CD14-positive monocyte (primary cell): Measurements from ENCODE around the gene BCAS1. TPM values are rescaled to one million over a fixed set of nuclear protein-coding genes. Genes with fewer than 3 reads are reported as not detected.

Experiments used
- DNase-seq, 3 donors: peaks; one replicate each; pipeline ENCODE4 v3.0.0-alpha.2; 2011 to 2022
- H2AFZ ChIP-seq: 2 replicates; pipeline ENCODE4 v1.6.0; 2012; ENCODE audit warnings: mild to moderate bottlenecking, low read depth, low read length, inconsistent platforms; ENCODE audit not compliant: insufficient read depth, poor library complexity, severe bottlenecking
- H3K27ac ChIP-seq, 2 donors: 1 replicate in 1 of 2; 2 replicates in 1 of 2; pipeline ENCODE4 v1.5.1; 2012 to 2013; ENCODE audit warnings: low read length in 2 of 2, control low read depth in 1 of 2, inconsistent platforms in 1 of 2, low read depth in 1 of 2, mild to moderate bottlenecking in 1 of 2
- H3K27me3 ChIP-seq, 2 donors: one replicate each; pipeline versions ENCODE4 v1.6.0 to v1.6.1; 2011 to 2013; ENCODE audit warnings: low read length in 2 of 2; ENCODE audit not compliant: control insufficient read depth in 2 of 2, insufficient read depth in 2 of 2
- H3K36me3 ChIP-seq, 2 donors: replicated peaks in 1 of 2; 1 replicate in 1 of 2; 2 replicates in 1 of 2; pipeline versions ENCODE4 v1.5.1 to v1.6.1; 2012 to 2013; ENCODE audit warnings: low read length in 2 of 2, control low read depth in 1 of 2, inconsistent platforms in 1 of 2, mild to moderate bottlenecking in 1 of 2; ENCODE audit not compliant: insufficient read depth in 2 of 2, control insufficient read depth in 1 of 2
- H3K4me1 ChIP-seq, 2 donors: 1 replicate in 1 of 2; 2 replicates in 1 of 2; pipeline versions ENCODE4 v1.5.1 to v1.6.1; 2012 to 2013; ENCODE audit warnings: low read length in 2 of 2, control low read depth in 1 of 2, inconsistent platforms in 1 of 2, mild to moderate bottlenecking in 1 of 2, moderate library complexity in 1 of 2; ENCODE audit not compliant: insufficient read depth in 2 of 2, control insufficient read depth in 1 of 2
- H3K4me2 ChIP-seq: replicated peaks from 2 replicates; pipeline ENCODE3; 2012; ENCODE audit warnings: low read length, moderate library complexity, mild to moderate bottlenecking; ENCODE audit not compliant: poor library complexity, severe bottlenecking; ENCODE audit errors: extremely low read depth
- H3K4me3 ChIP-seq, 3 experiments: fragments of 200-600 bp in 1 of 3; sonication (generic) in 1 of 3; replicated peaks in 1 of 3; 1 replicate in 2 of 3; 2 replicates in 1 of 3; pipeline ENCODE4 v1.5.1; 2011 to 2013; ENCODE audit warnings: low read length in 3 of 3, mild to moderate bottlenecking in 3 of 3, control low read depth in 2 of 3, low read depth in 2 of 3, inconsistent platforms in 1 of 3, moderate library complexity in 1 of 3
- H3K79me2 ChIP-seq: 2 replicates; pipeline ENCODE4 v1.6.0; 2012; ENCODE audit warnings: mild to moderate bottlenecking, control low read depth, inconsistent platforms, low read length, moderate library complexity; ENCODE audit not compliant: insufficient read depth
- H3K9ac ChIP-seq: 2 replicates; pipeline ENCODE4 v1.6.0; 2017; ENCODE audit warnings: low read length, mild to moderate bottlenecking; ENCODE audit not compliant: insufficient read depth, poor library complexity, severe bottlenecking
- H3K9me3 ChIP-seq, 2 donors: replicated peaks in 1 of 2; 1 replicate in 1 of 2; 2 replicates in 1 of 2; pipeline versions ENCODE4 v1.5.1 to v1.6.1; 2012 to 2013; ENCODE audit warnings: low read length in 2 of 2, control low read depth in 1 of 2; ENCODE audit not compliant: control insufficient read depth in 1 of 2, insufficient read depth in 1 of 2
- H4K20me1 ChIP-seq: 2 replicates; pipeline ENCODE4 v1.6.0; 2012; ENCODE audit warnings: mild to moderate bottlenecking, low read length, control low read depth, moderate library complexity; ENCODE audit not compliant: insufficient read depth
- H3K27ac Mint-ChIP-seq, 7 donors: one replicate each; pipeline ENCODE4 v1.8.0; 2020; ENCODE audit warnings: mild to moderate bottlenecking in 7 of 7, mixed read lengths in 7 of 7, moderate library complexity in 6 of 7, inconsistent platforms in 2 of 7
- H3K27me3 Mint-ChIP-seq, 3 donors: one replicate each; pipeline ENCODE4 v1.8.0; 2021 to 2022; ENCODE audit warnings: low read depth in 3 of 3, mild to moderate bottlenecking in 3 of 3, mixed read lengths in 3 of 3, moderate library complexity in 3 of 3, inconsistent platforms in 1 of 3
- H3K36me3 Mint-ChIP-seq, 2 donors: one replicate each; pipeline ENCODE4 v1.8.0; 2020; ENCODE audit warnings: mixed read lengths in 2 of 2, inconsistent platforms in 1 of 2, mild to moderate bottlenecking in 1 of 2
- H3K4me1 Mint-ChIP-seq: one replicate; pipeline ENCODE4 v1.8.0; 2020; ENCODE audit warnings: mild to moderate bottlenecking, mixed read lengths
- H3K4me3 Mint-ChIP-seq, 2 donors: one replicate each; pipeline ENCODE4 v1.8.0; 2020; ENCODE audit warnings: mild to moderate bottlenecking in 2 of 2, mixed read lengths in 2 of 2, moderate library complexity in 1 of 2
- H3K9me3 Mint-ChIP-seq, 7 donors: one replicate each; pipeline ENCODE4 v1.8.0; 2020 to 2022; ENCODE audit warnings: mixed read lengths in 7 of 7, mild to moderate bottlenecking in 6 of 7, moderate library complexity in 6 of 7, inconsistent platforms in 2 of 7
- WGBS: methylation state at CpG from one replicate; pipeline ENCODE4 v1.1.5; 2013; ENCODE audit warnings: missing lambda C conversion rate; ENCODE audit not compliant: insufficient coverage; 5-methylcytosine and 5-hydroxymethylcytosine counted together
- intact Hi-C, 2 donors: fragments of 100-400 bp; cut with micrococcal nuclease; formaldehyde crosslinking; loops; one replicate each; pipeline versions ENCODE4 v1.15.0 to v1.15.1; 2023
- polyA plus RNA-seq, 3 donors: library from polyadenylated mRNA; depleted of rRNA in 1 of 3; unstranded in 2 of 3; stranded (reverse) in 1 of 3; fragments of 300-500 nt in 2 of 3; fragments of >200 nt in 1 of 3; fragmentation: Illumina TruSeq in 2 of 3; gene quantifications; 1 replicate in 2 of 3; 2 replicates in 1 of 3; pipeline ENCODE4 v1.2.3, GENCODE V29; 2012 to 2021
- TF ChIP-seq, protein P1 (sequence below): fragments of 200-600 bp; IDR thresholded peaks from one replicate; pipeline ENCODE4 v1.8.0; 2022; ENCODE audit warnings: antibody characterized with exemption, mild to moderate bottlenecking

BCAS1 gene
- polyA plus RNA-seq, 3 donors = 0.01 to 0.02 TPM; not detected in 1

DNA sequence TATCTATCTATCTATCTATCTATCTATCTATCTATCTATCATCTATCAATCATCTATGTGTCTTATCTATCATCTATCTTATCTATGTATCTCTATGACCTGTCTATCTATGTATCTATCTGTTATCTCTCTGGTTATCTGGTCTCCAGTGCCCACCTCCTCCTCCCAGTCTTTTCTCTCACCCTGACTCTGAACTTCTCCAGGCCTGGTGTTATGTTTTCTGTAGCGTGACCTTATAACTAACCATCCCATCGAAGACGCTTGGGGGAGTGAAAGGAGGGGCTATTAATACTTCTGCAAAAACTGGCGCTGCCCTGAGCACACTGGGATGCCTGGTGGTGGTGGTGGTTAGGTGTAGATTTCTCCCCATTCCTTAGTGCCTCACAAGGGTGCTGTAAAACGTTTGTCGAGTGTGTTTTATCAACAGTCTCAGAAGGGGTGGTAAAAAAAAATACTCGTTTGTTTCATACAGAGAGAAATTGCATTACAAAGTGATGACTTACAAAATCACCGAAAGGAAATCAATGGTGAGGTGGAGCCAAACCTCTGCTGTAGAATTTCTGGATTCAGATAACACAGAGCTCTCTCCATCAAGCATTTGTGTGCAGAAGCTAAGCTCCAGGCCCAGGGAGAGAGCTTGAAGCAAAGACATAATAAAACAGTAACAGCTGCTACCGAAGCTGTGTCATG, 156.2 kb downstream of the BCAS1 start:
- no peaks in the 10 kb centered on the region for H3K79me2 ChIP-seq
- H3K4me1 ChIP-seq = peaks cover 65 to 76% of the 10 kb centered on the region in 2 donors
- H3K9me3 ChIP-seq = no peaks in the 10 kb centered on the region
- peak overlapping the region in 1 of 3 experiments; percentile 75 for H3K4me3 ChIP-seq
- peak overlapping the region in 1 of 2 donors; percentile 87 for H3K27ac ChIP-seq
- peak overlapping the region; percentile 86 for H3K4me2 ChIP-seq
- peak; percentile 62 to 67 (median 64) for DNase-seq
- H2AFZ ChIP-seq = peak overlapping the region; percentile 67
- intact Hi-C loops = loop anchor here (5.0 to 10.0 kb wide), 3 partner anchors 37 to 87 kb away; no protein-coding TSS in a partner anchor
- no peaks in the 10 kb centered on the region for H3K27me3 ChIP-seq
- peaks cover 0 to 3% (median 1%) of the 10 kb centered on the region in 3 donors for H3K27me3 Mint-ChIP-seq
- peak overlapping the region; percentile 41 to 99 (median 77) for H3K27ac Mint-ChIP-seq
- H3K36me3 Mint-ChIP-seq = peaks cover 0 to 2% of the 10 kb centered on the region in 2 donors
- H3K36me3 ChIP-seq = no peaks in the 10 kb centered on the region
- H3K9me3 Mint-ChIP-seq = peaks cover 0 to 4% (median 0%) of the 10 kb centered on the region in 7 donors
- no peak overlapping the region for H3K9ac ChIP-seq
- peaks cover 76% of the 10 kb centered on the region for H3K4me1 Mint-ChIP-seq
- H4K20me1 ChIP-seq = no peaks in the 10 kb centered on the region
- TF ChIP-seq, protein P1, sequence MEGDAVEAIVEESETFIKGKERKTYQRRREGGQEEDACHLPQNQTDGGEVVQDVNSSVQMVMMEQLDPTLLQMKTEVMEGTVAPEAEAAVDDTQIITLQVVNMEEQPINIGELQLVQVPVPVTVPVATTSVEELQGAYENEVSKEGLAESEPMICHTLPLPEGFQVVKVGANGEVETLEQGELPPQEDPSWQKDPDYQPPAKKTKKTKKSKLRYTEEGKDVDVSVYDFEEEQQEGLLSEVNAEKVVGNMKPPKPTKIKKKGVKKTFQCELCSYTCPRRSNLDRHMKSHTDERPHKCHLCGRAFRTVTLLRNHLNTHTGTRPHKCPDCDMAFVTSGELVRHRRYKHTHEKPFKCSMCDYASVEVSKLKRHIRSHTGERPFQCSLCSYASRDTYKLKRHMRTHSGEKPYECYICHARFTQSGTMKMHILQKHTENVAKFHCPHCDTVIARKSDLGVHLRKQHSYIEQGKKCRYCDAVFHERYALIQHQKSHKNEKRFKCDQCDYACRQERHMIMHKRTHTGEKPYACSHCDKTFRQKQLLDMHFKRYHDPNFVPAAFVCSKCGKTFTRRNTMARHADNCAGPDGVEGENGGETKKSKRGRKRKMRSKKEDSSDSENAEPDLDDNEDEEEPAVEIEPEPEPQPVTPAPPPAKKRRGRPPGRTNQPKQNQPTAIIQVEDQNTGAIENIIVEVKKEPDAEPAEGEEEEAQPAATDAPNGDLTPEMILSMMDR = peak; percentile 39
- peak overlapping the region; percentile 42 to 53 for H3K4me3 Mint-ChIP-seq
- WGBS = 14% methylated on average over 1 of the region's 9 CpGs

DNA sequence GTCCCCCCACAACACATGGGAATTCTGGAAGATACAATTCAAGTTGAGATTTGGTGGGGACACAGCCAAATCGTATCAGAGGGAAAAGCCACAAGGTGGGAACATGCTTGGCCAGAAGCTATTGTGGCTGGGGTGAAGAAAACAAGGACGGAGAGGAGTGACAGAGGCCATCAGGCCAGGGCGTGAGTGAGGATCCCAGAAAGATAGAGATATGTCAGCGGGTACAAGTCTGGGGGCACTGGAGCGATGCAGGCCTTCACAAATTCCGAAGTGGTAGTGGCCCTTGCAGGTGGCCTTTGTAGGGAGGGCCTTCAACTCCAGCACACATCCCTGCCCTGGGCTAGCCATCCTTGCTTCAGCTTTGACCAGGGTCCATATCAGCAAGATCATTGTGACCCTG, 159.1 kb downstream of the BCAS1 start:
- Histone ChIP-seq H3K27me3 (no peaks in the 10 kb centered on the region), H3K4me1 (peaks cover 76 to 80% of the 10 kb centered on the region in 2 donors), H3K9me3 (no peaks in the 10 kb centered on the region), H3K4me3 (no peak overlapping the region), H3K36me3 (no peaks in the 10 kb centered on the region), H4K20me1 (no peaks in the 10 kb centered on the region), H2AFZ (no peak overlapping the region), H3K79me2 (no peaks in the 10 kb centered on the region), H3K4me2 (no peak overlapping the region), H3K27ac (peak overlapping the region; percentile 94 to 98), H3K9ac (no peak overlapping the region)
- Mint-ChIP-seq H3K27ac (peak overlapping the region in 5 of 7 donors; percentile 98 to 100 (median 100)), H3K4me1 (peaks cover 86% of the 10 kb centered on the region), H3K4me3 (no peak overlapping the region), H3K9me3 (peaks cover 0 to 4% (median 0%) of the 10 kb centered on the region in 7 donors), H3K36me3 (peaks cover 0 to 2% of the 10 kb centered on the region in 2 donors), H3K27me3 (peaks cover 0 to 8% (median 1%) of the 10 kb centered on the region in 3 donors)
- DNase-seq = no peak
- WGBS = 100% methylated on average over 1 of the region's 6 CpGs
- intact Hi-C loops = loop anchor here (5.0 to 10.0 kb wide), 3 partner anchors 34 to 84 kb away; no protein-coding TSS in a partner anchor
- TF ChIP-seq, protein P1 = no peak
